PFSK-1 (cell line): Measurements from ENCODE around the gene RPTOR.

ENCODE experiments used
- POLR2AphosphoS5 ChIP-seq: IDR thresholded peaks from 2 replicates; pipeline ENCODE4 v1.6.1; 2012; ENCODE audit warnings: low read depth, mild to moderate bottlenecking, control low read depth, low read length, moderate library complexity
- REST ChIP-seq, 2 experiments: IDR thresholded peaks; 2 replicates each; pipeline versions ENCODE4 v1.6.1 to v1.8.0; 2011 to 2012; ENCODE audit warnings: low read depth in 2 of 2, low read length in 2 of 2, control low read depth in 1 of 2, inconsistent platforms in 1 of 2, mild to moderate bottlenecking in 1 of 2, moderate library complexity in 1 of 2; ENCODE audit not compliant: insufficient read depth in 1 of 2
- SIN3A ChIP-seq: IDR thresholded peaks from 2 replicates; pipeline ENCODE4 v1.6.1; 2012; ENCODE audit warnings: mild to moderate bottlenecking, low read length, moderate library complexity, borderline replicate concordance; ENCODE audit not compliant: insufficient read depth
- TAF1 ChIP-seq: IDR thresholded peaks from 2 replicates; pipeline ENCODE4 v1.6.1; 2012; ENCODE audit warnings: low read length, control low read depth, borderline replicate concordance; ENCODE audit not compliant: insufficient read depth

GRCh38 chr17:80523956-80524712 lies 20.5 kb upstream of the RPTOR start:
- TF ChIP-seq POLR2AphosphoS5 (no peak), REST (IDR thresholded peaks at IDR 0.05; ENCODE audit: insufficient read depth in 1 of 2, low read depth in 2 of 2, low read length in 2 of 2) (no peak), TAF1 (no peak), SIN3A (no peak)
